HUES48 (cell line): ENCODE data around the gene SNX19.
"Not testable (repeated sequence)": the region's sequence is repeated elsewhere in the genome, so short reads cannot be mapped to it uniquely, and the experiment has no call there.

Experiments used
- H3K27ac ChIP-seq: one replicate; pipeline ENCODE4 v1.7.0; 2013; ENCODE audit warnings: low read depth, low read length, inconsistent platforms
- H3K27me3 ChIP-seq: 2 replicates; pipeline ENCODE4 v1.6.1; 2013; ENCODE audit warnings: mild to moderate bottlenecking, low read length; ENCODE audit not compliant: control insufficient read depth, insufficient read depth
- H3K36me3 ChIP-seq: 2 replicates; pipeline ENCODE4 v1.6.1; 2013; ENCODE audit warnings: low read length; ENCODE audit not compliant: control insufficient read depth, insufficient read depth
- H3K4me1 ChIP-seq: 2 replicates; pipeline ENCODE4 v1.6.1; 2013; ENCODE audit warnings: mild to moderate bottlenecking, low read length; ENCODE audit not compliant: control insufficient read depth, insufficient read depth
- H3K4me3 ChIP-seq: 2 replicates; pipeline ENCODE4 v1.5.1; 2013; ENCODE audit warnings: mild to moderate bottlenecking, low read depth, low read length
- H3K9ac ChIP-seq: 2 replicates; pipeline ENCODE4 v1.6.1; 2013; ENCODE audit warnings: mild to moderate bottlenecking, low read depth, low read length, moderate library complexity
- H3K9me3 ChIP-seq: 2 replicates; pipeline ENCODE4 v1.6.1; 2013; ENCODE audit warnings: low read length; ENCODE audit not compliant: control insufficient read depth, insufficient read depth

SNX19 gene

DNA sequence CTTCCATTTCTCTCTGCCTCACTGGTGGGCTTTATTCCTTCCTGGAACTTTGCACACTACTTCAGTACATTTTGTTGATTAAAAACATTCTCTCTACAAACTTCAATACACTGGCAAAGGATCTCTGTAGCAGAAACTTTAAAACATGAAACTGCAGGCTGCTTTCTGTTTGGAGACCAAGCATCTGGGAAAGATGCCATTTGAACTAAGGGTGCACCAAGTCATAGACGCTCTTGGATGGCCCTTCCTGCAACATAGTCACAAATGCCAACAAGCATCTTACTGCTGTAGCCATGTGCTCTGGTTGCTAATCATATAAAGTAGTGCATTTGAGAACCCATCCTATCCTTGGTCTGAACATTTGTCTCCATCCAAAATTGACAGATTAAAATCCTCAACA lies 56.4 kb downstream of the SNX19 start:
- H3K4me3 ChIP-seq = no peak overlapping the region
- H3K9ac ChIP-seq = no peak overlapping the region
- H3K4me1 ChIP-seq = 0 out of 2 replicates have a peak, but pooled peaks cover 4% of the 10 kb centered on the region
- H3K9me3 ChIP-seq = no peaks in the 10 kb centered on the region
- H3K27me3 ChIP-seq = peaks cover 9% of the 10 kb centered on the region; the same call in 1 of the 2 replicates
- H3K36me3 ChIP-seq = no peaks in the 10 kb centered on the region
- H3K27ac ChIP-seq = no peak overlapping the region

DNA sequence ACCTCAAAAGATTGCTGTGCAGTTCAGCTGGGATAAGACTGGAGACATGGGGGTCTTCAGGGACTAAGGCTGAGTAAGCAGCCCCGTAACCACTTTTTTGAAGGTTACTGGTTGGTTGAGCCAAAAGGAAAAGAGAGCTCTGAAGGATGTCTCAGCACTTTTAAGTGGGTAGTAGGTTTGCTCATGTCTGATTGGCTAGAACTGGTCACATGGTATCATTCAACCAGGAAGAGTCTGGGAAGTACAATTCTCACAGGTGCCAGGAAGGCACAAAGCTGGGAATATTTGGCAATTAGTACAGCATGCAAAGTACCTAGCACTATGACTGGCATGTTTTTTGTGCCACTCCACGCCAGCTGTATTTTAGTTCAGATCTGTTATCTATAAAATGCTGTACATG lies 58.1 kb downstream of the SNX19 start:
- H3K4me1 ChIP-seq = 0 out of 2 replicates have a peak, but pooled peaks cover 4% of the 10 kb centered on the region
- no peak overlapping the region for H3K4me3 ChIP-seq
- no peaks in the 10 kb centered on the region for H3K36me3 ChIP-seq
- no peaks in the 10 kb centered on the region for H3K9me3 ChIP-seq
- no peak overlapping the region for H3K27ac ChIP-seq
- peaks cover 9% of the 10 kb centered on the region; the same call in 1 of the 2 replicates for H3K27me3 ChIP-seq
- no peak overlapping the region for H3K9ac ChIP-seq

DNA sequence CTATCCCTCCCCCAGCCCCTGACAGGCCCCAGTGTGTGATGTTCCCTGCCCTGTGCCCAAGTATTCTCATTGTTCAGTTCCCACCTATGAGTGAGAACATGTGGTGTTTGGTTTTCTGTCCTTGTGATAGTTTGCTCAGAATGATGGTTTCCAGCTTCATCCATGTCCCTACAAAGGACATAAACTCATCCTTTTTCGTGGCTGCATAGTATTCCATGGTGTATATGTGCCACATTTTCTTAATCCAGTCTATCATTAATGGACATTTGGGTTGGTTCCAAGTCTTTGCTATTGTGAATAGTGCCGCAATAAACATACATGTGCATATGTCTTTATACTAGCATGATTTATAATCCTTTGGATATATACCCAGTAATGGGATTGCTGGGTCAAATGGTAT lies 60.6 kb downstream of the SNX19 start:
- H3K36me3 ChIP-seq, H3K4me3 ChIP-seq, H3K4me1 ChIP-seq, H3K9me3 ChIP-seq, H3K9ac ChIP-seq, H3K27me3 ChIP-seq, H3K27ac ChIP-seq: not testable (repeated sequence)

DNA sequence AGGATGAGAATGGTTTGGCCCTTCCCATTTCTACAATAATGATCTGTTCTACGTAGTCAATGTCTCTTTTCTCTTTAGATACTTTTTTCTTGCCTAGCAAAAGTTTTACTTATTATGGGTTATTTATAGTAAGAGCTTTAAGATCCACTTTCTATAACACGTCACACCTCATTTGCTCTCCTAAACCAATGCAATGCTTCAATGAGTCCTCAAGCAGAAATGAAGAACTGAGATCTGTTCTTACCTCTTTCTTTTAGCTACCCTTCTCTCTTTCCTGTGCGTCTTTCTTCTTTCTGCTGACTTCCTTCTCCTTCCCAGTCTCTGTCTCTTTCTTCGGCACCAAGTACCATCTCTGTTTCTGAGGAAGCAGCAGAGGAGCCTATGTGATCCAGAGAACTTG lies 61.8 kb downstream of the SNX19 start:
- no peak overlapping the region for H3K4me3 ChIP-seq
- H3K27me3 ChIP-seq = no peaks in the 10 kb centered on the region
- no peak overlapping the region for H3K9ac ChIP-seq
- no peaks in the 10 kb centered on the region for H3K9me3 ChIP-seq
- H3K4me1 ChIP-seq = no peaks in the 10 kb centered on the region
- no peaks in the 10 kb centered on the region for H3K36me3 ChIP-seq
- no peak overlapping the region for H3K27ac ChIP-seq

DNA sequence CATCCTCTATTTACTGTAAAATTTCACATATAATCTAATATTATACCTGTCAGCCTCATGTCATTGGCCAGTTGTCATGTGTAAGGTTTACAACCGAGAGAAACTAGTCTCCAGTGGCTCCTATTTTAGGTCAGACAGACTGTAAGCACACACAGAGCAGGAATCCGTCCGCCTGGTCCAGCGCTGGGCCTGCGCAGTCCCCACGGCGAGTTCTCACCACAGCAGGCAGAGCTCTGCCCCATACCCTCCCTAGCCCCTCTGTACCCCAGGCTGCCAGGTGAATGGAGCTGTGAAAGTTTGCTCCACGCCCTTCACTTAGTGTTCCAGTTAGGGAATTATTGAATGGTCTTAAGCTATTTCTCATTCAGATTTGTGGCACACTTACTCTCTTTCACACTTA lies 63.7 kb downstream of the SNX19 start:
- Histone ChIP-seq H3K27ac (no peak overlapping the region), H3K4me3 (no peak overlapping the region), H3K27me3 (no peaks in the 10 kb centered on the region), H3K4me1 (no peaks in the 10 kb centered on the region), H3K36me3 (no peaks in the 10 kb centered on the region), H3K9ac (no peak overlapping the region), H3K9me3 (no peaks in the 10 kb centered on the region)

DNA sequence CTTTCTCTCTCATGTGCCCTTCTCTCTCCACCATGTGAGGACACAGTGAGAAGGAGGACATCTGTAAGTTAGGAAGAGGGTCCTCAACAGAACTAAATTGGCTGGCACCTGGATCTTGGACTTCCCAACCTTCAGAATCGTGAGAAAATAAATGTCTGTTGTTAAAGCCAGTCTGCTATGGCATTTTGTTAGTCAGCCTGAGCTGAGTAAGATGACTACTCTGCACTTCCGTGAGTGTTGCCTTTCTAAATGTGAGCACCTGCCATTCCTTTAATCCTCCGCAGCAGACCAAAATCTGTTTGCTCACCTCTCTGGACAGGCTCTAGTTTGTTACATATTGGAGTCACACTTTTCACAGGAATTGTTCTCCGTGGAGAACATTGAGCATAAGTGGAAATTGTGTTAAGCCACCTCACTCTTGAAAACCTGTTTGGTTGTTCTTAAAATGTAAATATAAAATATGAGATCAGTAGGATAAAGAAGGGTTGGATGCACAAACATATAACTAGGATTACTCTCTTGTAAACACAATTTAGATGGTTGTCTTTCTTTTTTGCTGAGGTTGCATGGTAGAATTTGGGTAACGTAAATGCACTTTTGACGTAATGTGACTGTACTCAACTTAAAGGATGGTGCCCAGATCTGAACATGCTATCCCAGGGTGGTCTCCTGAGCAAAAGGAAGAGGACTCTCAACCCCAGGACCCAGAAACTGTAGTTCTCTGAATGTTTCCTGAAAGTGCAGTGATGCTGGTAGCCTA lies 65.9 kb downstream of the SNX19 start:
- Histone ChIP-seq H3K9me3 (no peaks in the 10 kb centered on the region), H3K4me1 (no peaks in the 10 kb centered on the region), H3K9ac (no peak overlapping the region), H3K27me3 (no peaks in the 10 kb centered on the region), H3K27ac (no peak overlapping the region), H3K36me3 (no peaks in the 10 kb centered on the region), H3K4me3 (no peak overlapping the region)

DNA sequence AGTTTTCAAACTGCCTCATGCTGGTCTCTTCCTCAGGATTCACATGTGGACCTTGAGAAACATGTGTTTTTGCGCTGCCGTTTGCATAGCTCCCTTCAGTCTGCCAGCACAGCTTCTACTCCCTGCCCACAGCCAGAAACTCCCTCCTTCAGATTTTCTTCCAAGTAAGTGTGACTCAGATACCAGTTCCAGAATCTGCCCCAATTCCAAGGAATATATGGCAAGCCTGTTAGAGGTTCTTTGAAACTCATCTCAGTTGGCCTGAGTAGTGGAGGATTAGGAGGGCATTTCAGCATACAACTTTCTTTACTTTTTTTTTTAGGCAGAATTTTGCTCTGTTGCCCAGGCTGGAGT lies 67.1 kb downstream of the SNX19 start:
- H3K4me1 ChIP-seq = no peaks in the 10 kb centered on the region
- no peaks in the 10 kb centered on the region for H3K36me3 ChIP-seq
- no peak overlapping the region for H3K4me3 ChIP-seq
- H3K27me3 ChIP-seq = no peaks in the 10 kb centered on the region
- no peaks in the 10 kb centered on the region for H3K9me3 ChIP-seq
- no peak overlapping the region for H3K9ac ChIP-seq
- H3K27ac ChIP-seq = no peak overlapping the region

DNA sequence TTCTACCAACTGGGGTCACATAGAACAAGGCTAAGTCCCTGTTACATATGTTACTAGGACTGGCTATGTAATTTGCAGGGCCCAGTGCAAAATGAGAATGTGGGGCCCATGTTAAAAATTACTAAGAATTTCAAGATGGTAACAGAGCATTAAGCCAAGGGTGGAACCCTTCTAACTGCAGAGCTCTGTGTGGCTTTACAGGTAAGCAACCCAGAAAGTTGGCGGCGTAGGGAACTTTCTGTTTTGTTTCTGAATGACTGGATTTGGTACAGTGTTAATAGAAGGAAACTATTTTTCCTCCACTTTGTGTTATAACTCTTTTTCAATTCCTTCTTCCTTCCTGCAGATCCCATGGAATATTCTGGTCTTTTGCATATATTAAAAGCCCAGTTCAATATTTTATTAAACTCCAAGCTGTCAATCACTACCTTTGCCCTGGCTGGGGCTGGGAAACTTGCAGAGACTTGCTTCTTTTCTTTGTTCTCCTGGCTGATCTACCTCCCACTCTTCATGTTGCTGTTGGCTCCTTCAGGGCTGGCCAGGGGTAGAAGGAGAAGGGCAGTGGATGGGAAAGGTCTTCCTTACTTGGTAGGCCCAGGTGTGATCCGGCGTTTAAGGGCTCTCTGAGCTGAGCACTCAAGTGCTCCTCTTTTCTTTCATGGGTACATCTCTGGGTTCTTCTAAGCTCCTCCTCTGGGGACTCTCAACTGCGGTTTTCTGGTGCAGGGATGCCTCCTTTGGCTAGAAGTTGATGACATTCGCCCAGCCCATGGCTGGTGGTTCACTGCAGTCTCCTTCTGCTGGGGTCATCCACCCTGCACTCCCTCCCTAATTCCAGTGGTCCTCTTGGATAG lies 67.7 kb downstream of the SNX19 start:
- H3K9me3 ChIP-seq = no peaks in the 10 kb centered on the region
- no peak overlapping the region for H3K9ac ChIP-seq
- no peak overlapping the region for H3K27ac ChIP-seq
- H3K4me1 ChIP-seq = peaks cover 2% of the 10 kb centered on the region; the same call in 1 of the 2 replicates
- no peaks in the 10 kb centered on the region for H3K36me3 ChIP-seq
- H3K27me3 ChIP-seq = no peaks in the 10 kb centered on the region
- no peak overlapping the region for H3K4me3 ChIP-seq

DNA sequence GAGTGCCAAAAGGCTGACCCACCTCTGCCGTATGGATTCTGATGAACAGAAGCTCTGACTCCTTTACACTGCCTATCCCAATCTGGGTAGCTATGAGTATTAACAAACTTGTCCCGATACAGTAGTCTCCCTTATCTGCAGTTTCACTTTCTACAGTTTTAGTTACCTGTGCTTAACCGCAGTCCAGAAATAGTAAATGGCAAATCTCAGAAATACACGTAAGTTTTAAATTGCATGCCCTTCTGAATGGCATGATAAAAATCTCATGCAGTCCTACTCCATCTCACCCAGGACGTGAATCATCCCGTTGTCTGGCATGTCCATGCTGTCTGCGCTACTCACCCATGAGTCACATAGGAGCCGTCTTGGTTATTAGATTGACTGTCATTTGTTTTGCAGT lies 68.8 kb downstream of the SNX19 start:
- Histone ChIP-seq H3K36me3 (no peaks in the 10 kb centered on the region), H3K4me3 (no peak overlapping the region), H3K4me1 (peaks cover 6% of the 10 kb centered on the region; the same call in 1 of the 2 replicates), H3K27me3 (no peaks in the 10 kb centered on the region), H3K9ac (no peak overlapping the region), H3K9me3 (no peaks in the 10 kb centered on the region), H3K27ac (no peak overlapping the region)

DNA sequence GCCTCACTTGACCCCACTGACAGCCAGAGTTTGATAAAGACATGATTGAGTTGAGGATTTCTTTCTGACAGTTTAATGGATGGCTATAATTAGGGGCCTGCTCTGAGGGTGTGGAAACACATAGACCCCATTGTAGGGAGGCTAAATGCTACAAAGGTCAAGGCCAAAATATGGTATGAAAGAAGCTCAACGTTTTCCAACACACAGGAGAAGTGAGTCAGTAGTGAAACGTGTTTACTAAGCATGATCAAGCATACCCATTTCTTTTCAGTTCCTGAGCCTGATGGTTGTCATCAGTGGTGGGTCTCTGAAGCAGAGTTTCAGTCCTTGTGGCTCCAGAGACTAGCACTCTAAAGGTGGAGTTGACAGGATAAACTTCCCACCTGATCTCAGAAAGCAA lies 69.7 kb downstream of the SNX19 start:
- Histone ChIP-seq H3K9me3 (no peaks in the 10 kb centered on the region), H3K36me3 (no peaks in the 10 kb centered on the region), H3K4me3 (no peak overlapping the region), H3K27me3 (no peaks in the 10 kb centered on the region), H3K27ac (no peak overlapping the region), H3K4me1 (peaks cover 6% of the 10 kb centered on the region; the same call in 1 of the 2 replicates), H3K9ac (no peak overlapping the region)

DNA sequence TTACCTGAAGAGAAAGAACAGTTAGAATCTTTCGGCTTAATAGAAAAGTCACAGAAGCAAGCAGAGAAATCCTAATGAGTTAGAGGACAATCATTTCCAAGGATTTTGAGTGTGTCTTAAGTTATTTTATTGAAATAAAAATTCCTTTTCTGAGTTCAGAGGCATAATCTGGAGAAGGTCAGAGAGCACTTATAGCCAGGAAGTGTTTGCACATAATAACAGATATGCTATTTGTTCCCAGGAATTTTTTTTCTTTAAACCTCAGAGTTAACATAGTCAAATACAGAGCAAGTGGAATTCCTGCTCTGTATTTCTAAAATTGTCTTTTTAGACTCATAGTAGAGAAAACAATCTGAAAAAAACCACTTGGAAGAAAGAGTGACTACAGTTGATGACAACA lies 74.3 kb downstream of the SNX19 start:
- H3K27me3 ChIP-seq = no peaks in the 10 kb centered on the region
- no peak overlapping the region for H3K9ac ChIP-seq
- no peaks in the 10 kb centered on the region for H3K9me3 ChIP-seq
- no peak overlapping the region for H3K27ac ChIP-seq
- peaks cover 6% of the 10 kb centered on the region; the same call in 1 of the 2 replicates for H3K4me1 ChIP-seq
- H3K36me3 ChIP-seq = no peaks in the 10 kb centered on the region
- no peak overlapping the region for H3K4me3 ChIP-seq
